Measurements from ENCODE around the gene OMP. TPM values are rescaled to one million over a fixed set of nuclear protein-coding genes. Genes with fewer than 3 reads are reported as not detected.

OMP gene
- total RNA-seq, 2 donors from 2014 or later: not detected

DNA sequence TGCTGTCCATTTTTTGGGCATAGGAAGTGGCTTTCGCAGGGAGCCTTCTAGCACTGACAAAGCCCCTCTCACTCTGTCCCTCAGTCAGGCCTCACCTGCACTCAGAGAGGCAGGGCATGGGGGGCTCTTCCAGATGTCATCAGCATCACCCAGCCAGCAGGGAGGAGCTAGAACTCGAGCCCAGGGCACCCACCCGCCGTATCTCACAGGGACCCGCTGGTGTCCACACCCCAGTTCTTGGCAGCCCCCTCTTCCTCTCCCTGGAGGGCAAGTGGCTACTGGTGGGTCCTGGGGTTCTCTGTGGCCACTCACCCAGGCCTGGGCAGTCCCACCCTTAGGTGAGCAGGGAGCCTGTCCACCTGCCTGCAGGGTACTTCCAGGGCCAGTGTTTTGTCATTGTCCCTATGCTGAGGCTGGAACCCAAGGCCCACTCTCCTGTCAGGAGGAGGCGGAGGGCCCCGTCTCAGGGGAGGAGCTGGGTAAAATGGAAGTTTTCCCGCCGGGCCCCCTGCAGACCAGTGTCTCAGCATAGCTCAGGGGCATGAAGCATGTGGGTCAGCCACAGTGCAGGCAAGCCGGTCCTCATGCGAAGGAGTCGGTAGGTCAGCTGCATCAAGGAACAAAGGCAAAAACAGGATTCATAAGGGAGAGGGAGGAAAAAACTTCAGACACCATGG lies 47.2 kb downstream of the OMP start:
- Histone ChIP-seq H3K27me3 (no peaks in the 10 kb centered on the region), H3K4me1 (no peaks in the 10 kb centered on the region), H3K27ac (no peak overlapping the region), H3K4me3 (no peak overlapping the region), H3K9me3 (no peaks in the 10 kb centered on the region), H3K36me3 (replicated peaks in 1 of 2; ENCODE audit: insufficient read depth in 1 of 2, low read depth in 2 of 2) (no peaks in the 10 kb centered on the region)
- WGBS, 2 donors: 86 to 93% methylated on average over 12 of the region's 12 CpGs
- TF ChIP-seq, protein P1, sequence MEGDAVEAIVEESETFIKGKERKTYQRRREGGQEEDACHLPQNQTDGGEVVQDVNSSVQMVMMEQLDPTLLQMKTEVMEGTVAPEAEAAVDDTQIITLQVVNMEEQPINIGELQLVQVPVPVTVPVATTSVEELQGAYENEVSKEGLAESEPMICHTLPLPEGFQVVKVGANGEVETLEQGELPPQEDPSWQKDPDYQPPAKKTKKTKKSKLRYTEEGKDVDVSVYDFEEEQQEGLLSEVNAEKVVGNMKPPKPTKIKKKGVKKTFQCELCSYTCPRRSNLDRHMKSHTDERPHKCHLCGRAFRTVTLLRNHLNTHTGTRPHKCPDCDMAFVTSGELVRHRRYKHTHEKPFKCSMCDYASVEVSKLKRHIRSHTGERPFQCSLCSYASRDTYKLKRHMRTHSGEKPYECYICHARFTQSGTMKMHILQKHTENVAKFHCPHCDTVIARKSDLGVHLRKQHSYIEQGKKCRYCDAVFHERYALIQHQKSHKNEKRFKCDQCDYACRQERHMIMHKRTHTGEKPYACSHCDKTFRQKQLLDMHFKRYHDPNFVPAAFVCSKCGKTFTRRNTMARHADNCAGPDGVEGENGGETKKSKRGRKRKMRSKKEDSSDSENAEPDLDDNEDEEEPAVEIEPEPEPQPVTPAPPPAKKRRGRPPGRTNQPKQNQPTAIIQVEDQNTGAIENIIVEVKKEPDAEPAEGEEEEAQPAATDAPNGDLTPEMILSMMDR (IDR thresholded peaks at IDR 0.05): no peak
- no peak for TF ChIP-seq POLR2A (IDR thresholded peaks at IDR 0.05)
- no peak for ATAC-seq
- intact Hi-C loops (cut with DNase I): no loop called here
- DNase-seq: no peak

DNA sequence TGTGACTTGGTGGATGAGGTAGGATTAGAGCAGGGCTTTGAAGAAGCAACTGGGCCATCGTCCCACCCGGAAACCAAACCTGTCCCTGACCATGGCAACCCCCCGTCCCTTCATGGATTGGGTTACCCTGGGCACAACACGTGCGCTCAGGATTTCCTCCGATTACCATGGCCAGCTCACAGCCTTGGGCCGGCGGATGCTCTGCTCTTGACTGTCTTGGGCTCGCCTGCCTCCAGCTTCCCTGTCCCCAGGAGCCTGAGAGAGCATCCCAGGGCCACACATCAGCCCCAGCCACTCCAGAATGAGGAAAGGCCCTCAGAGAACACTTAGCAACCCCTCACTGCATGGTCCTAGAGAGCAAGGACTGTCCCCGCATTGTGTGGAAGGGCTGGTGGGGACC lies 48.2 kb downstream of the OMP start:
- TF ChIP-seq, protein P1 (IDR thresholded peaks at IDR 0.05): no peak
- TF ChIP-seq POLR2A (IDR thresholded peaks at IDR 0.05): no peak
- Histone ChIP-seq H3K27me3 (no peaks in the 10 kb centered on the region), H3K36me3 (replicated peaks in 1 of 2; ENCODE audit: insufficient read depth in 1 of 2, low read depth in 2 of 2) (no peaks in the 10 kb centered on the region), H3K9me3 (no peaks in the 10 kb centered on the region), H3K27ac (no peak overlapping the region), H3K4me3 (no peak overlapping the region), H3K4me1 (no peaks in the 10 kb centered on the region)
- no peak for DNase-seq
- ATAC-seq: no peak
- intact Hi-C loops (cut with DNase I): no loop called here
- 85% methylated on average over 10 of the region's 10 CpGs; no CpG with 5 or more reads in 1 of the 2 donors for WGBS, 2 donors

GRCh38 chr11:77151804-77152509 lies 49.3 kb downstream of the OMP start:
- no peaks in the 10 kb centered on the region for H3K27me3 ChIP-seq
- no peaks in the 10 kb centered on the region for H3K9me3 ChIP-seq
- TF ChIP-seq, protein P1 (IDR thresholded peaks at IDR 0.05): no peak
- no peak for TF ChIP-seq POLR2A (IDR thresholded peaks at IDR 0.05)
- no peaks in the 10 kb centered on the region for H3K4me1 ChIP-seq
- no peak overlapping the region for H3K4me3 ChIP-seq
- ATAC-seq (no peak), DNase-seq (peak in 1 of 4 donors; percentile 21)
- H3K36me3 ChIP-seq (replicated peaks in 1 of 2; ENCODE audit: insufficient read depth in 1 of 2, low read depth in 2 of 2): no peaks in the 10 kb centered on the region
- 70 to 76% methylated on average over 10 to 11 of the region's 11 CpGs for WGBS, 2 donors
- no peak overlapping the region for H3K27ac ChIP-seq
- intact Hi-C loops (cut with DNase I): no loop called here

DNA sequence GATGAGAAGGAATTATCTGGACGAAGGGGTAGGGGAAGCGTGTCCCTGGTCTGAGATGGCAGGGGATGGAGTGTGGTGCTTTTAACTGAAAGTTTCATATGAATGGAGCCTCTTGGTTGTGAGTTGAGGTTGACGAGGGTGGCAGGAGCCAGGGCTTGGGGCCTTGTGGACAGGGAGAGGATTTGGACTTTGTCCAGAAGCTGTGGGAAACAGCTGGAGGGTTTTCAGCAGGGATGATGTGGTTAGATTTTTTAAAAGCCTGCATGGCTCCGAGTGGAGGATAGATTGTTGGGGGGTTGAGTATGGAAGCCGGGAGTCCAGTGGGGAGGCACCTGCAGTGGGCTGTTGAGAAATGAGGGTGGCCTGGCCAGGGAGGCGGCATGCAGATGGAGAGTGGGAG lies 50.2 kb downstream of the OMP start:
- Histone ChIP-seq H3K4me1 (no peaks in the 10 kb centered on the region), H3K36me3 (replicated peaks in 1 of 2; ENCODE audit: insufficient read depth in 1 of 2, low read depth in 2 of 2) (no peaks in the 10 kb centered on the region), H3K4me3 (no peak overlapping the region), H3K27me3 (no peaks in the 10 kb centered on the region), H3K9me3 (no peaks in the 10 kb centered on the region), H3K27ac (no peak overlapping the region)
- DNase-seq (no peak), ATAC-seq (no peak)
- WGBS, 2 donors: 78 to 93% methylated on average over 6 of the region's 6 CpGs
- intact Hi-C loops (cut with DNase I): no loop called here
- no peak for TF ChIP-seq POLR2A (IDR thresholded peaks at IDR 0.05)
- TF ChIP-seq, protein P1 (IDR thresholded peaks at IDR 0.05): no peak

Other genes with a start within 250 kb of the OMP start
- gene ACER3, start 241.9 kb upstream of the OMP start, total RNA-seq: 1 to 10 TPM; 4.6 to 5.2 TPM
- gene B3GNT6, start 68.4 kb upstream of the OMP start, total RNA-seq: not detected
- gene CAPN5, start 35.9 kb upstream of the OMP start, total RNA-seq: 10 to 100 TPM in 1 of 2 donors, 1 to 10 TPM in 1; 7.8 to 13.8 TPM
- 10 to 100 TPM; 10.4 to 12.9 TPM for gene MYO7A, start 25.4 kb downstream of the OMP start, total RNA-seq
- not detected for gene GDPD4, start 198.8 kb downstream of the OMP start, total RNA-seq

All from body of pancreas (tissue), 4 donors.